ENCODE measurements around the gene IFNA8.

Gene IFNA8

DNA sequence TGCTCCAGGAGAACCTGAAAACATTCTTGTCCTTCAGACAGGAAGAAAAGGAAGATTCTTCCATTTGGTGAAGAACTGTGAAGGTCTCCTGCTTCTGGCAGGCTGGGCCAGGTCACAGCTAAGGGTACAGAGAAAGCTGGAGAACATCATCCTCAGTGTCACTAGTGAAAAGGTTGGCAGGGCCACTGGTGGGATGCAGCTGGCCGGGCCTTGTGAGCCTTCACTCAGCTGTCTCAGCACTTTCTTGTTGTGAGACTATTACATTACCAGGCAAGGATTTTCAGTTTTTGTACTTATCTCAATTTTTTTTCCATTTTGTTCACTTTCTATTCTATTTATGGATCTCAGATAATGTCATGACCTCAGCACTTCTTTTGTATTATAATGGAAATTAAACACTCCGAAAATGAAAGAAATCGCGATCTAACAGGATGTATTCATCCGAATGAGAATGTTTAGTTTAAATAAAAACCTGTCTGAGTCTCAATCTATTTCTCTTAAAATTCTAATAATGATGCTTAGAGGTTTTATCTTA is 9.9 kb upstream of the IFNA8 start:
- Histone ChIP-seq H3K27ac (ENCODE audit: low read depth, low read length, severe bottlenecking) (no peak overlapping the region), H3K4me1 (ENCODE audit: control insufficient read depth, insufficient read depth, low read length, poor library complexity, severe bottlenecking) (peaks cover 6% of the 10 kb centered on the region), H3K4me3 (ENCODE audit: extremely low read depth, insufficient read depth, low read length, poor library complexity, severe bottlenecking) (no peak overlapping the region), H3K36me3 (ENCODE audit: control insufficient read depth, insufficient read depth, low read length) (no peaks in the 10 kb centered on the region), H3K9me3 (ENCODE audit: control insufficient read depth, low read length) (no peaks in the 10 kb centered on the region)
- 88 to 93% methylated on average over 1 of the region's 5 CpGs for WGBS, 2 experiments (ENCODE audit: insufficient coverage in 2 of 2)

- Histone ChIP-seq H3K9me3 (ENCODE audit: control insufficient read depth, low read length) (no peaks in the 10 kb centered on the region), H3K4me1 (ENCODE audit: control insufficient read depth, insufficient read depth, low read length, poor library complexity, severe bottlenecking) (peaks cover 6% of the 10 kb centered on the region), H3K27ac (ENCODE audit: low read depth, low read length, severe bottlenecking) (no peak overlapping the region), H3K4me3 (ENCODE audit: extremely low read depth, insufficient read depth, low read length, poor library complexity, severe bottlenecking) (no peak overlapping the region), H3K36me3 (ENCODE audit: control insufficient read depth, insufficient read depth, low read length) (no peaks in the 10 kb centered on the region)
- WGBS, 2 experiments (ENCODE audit: insufficient coverage in 2 of 2) = 60 to 84% methylated on average over 1 to 3 of the region's 3 CpGs
Observed at GRCh38 chr9:21399956-21400355, 9.0 kb upstream of the IFNA8 start.

GRCh38 chr9:21402386-21403251 is 6.3 kb upstream of the IFNA8 start:
- 2% methylated on average over 45 to 48 of the region's 53 CpGs for WGBS, 2 experiments (ENCODE audit: insufficient coverage in 2 of 2)
- H3K27ac ChIP-seq (ENCODE audit: low read depth, low read length, severe bottlenecking) = no peak overlapping the region
- peaks cover 6% of the 10 kb centered on the region for H3K4me1 ChIP-seq (ENCODE audit: control insufficient read depth, insufficient read depth, low read length, poor library complexity, severe bottlenecking)
- no peaks in the 10 kb centered on the region for H3K36me3 ChIP-seq (ENCODE audit: control insufficient read depth, insufficient read depth, low read length)
- H3K4me3 ChIP-seq (ENCODE audit: extremely low read depth, insufficient read depth, low read length, poor library complexity, severe bottlenecking) = peak overlapping the region; percentile 41
- no peaks in the 10 kb centered on the region for H3K9me3 ChIP-seq (ENCODE audit: control insufficient read depth, low read length)

DNA sequence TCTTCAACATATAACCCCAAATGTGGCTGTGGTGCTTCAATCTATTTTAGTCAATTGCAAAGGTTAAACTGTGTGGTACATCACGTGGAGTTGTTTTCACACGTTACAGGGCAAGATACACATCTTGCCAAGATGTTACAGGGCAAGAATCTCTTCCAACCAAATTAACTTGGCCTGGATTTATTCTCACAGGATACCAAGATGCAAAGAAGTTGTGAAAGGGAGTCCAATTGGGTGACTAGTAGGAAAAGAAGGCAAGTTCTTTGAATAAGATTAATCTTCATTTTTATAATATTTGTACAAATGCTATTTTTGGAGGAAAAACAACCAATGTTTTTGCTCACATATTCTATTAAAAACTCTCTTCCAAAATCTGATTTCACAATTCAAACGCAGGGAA is 4.8 kb upstream of the IFNA8 start:
- Histone ChIP-seq H3K4me3 (ENCODE audit: extremely low read depth, insufficient read depth, low read length, poor library complexity, severe bottlenecking) (no peak overlapping the region), H3K36me3 (ENCODE audit: control insufficient read depth, insufficient read depth, low read length) (no peaks in the 10 kb centered on the region), H3K9me3 (ENCODE audit: control insufficient read depth, low read length) (no peaks in the 10 kb centered on the region), H3K27ac (ENCODE audit: low read depth, low read length, severe bottlenecking) (no peak overlapping the region), H3K4me1 (ENCODE audit: control insufficient read depth, insufficient read depth, low read length, poor library complexity, severe bottlenecking) (peaks cover 6% of the 10 kb centered on the region)
- WGBS, 2 experiments (ENCODE audit: insufficient coverage in 2 of 2) = 82 to 100% methylated on average over 2 to 3 of the region's 3 CpGs

GRCh38 chr9:21412107-21412506 is 3.2 kb downstream of the IFNA8 start:
- H3K4me3 ChIP-seq (ENCODE audit: extremely low read depth, insufficient read depth, low read length, poor library complexity, severe bottlenecking) = no peak overlapping the region
- H3K27ac ChIP-seq (ENCODE audit: low read depth, low read length, severe bottlenecking) = no peak overlapping the region
- no peaks in the 10 kb centered on the region for H3K36me3 ChIP-seq (ENCODE audit: control insufficient read depth, insufficient read depth, low read length)
- no peaks in the 10 kb centered on the region for H3K9me3 ChIP-seq (ENCODE audit: control insufficient read depth, low read length)
- H3K4me1 ChIP-seq (ENCODE audit: control insufficient read depth, insufficient read depth, low read length, poor library complexity, severe bottlenecking) = peaks cover 3% of the 10 kb centered on the region

GRCh38 chr9:21413151-21413550 is 4.2 kb downstream of the IFNA8 start:
- Histone ChIP-seq H3K27ac (ENCODE audit: low read depth, low read length, severe bottlenecking) (no peak overlapping the region), H3K36me3 (ENCODE audit: control insufficient read depth, insufficient read depth, low read length) (no peaks in the 10 kb centered on the region), H3K4me1 (ENCODE audit: control insufficient read depth, insufficient read depth, low read length, poor library complexity, severe bottlenecking) (peaks cover 3% of the 10 kb centered on the region), H3K9me3 (ENCODE audit: control insufficient read depth, low read length) (no peaks in the 10 kb centered on the region), H3K4me3 (ENCODE audit: extremely low read depth, insufficient read depth, low read length, poor library complexity, severe bottlenecking) (no peak overlapping the region)
- whole genome bisulfite sequencing, 2 experiments (ENCODE audit: insufficient coverage in 2 of 2) = 55 to 80% methylated on average over 1 to 2 of the region's 4 CpGs

GRCh38 chr9:21413624-21414023 is 4.7 kb downstream of the IFNA8 start:
- Histone ChIP-seq H3K4me1 (ENCODE audit: control insufficient read depth, insufficient read depth, low read length, poor library complexity, severe bottlenecking) (peaks cover 3% of the 10 kb centered on the region), H3K9me3 (ENCODE audit: control insufficient read depth, low read length) (no peaks in the 10 kb centered on the region), H3K4me3 (ENCODE audit: extremely low read depth, insufficient read depth, low read length, poor library complexity, severe bottlenecking) (no peak overlapping the region), H3K36me3 (ENCODE audit: control insufficient read depth, insufficient read depth, low read length) (no peaks in the 10 kb centered on the region), H3K27ac (ENCODE audit: low read depth, low read length, severe bottlenecking) (no peak overlapping the region)
- WGBS, 2 experiments (ENCODE audit: insufficient coverage in 2 of 2) = 78 to 85% methylated on average over 3 to 4 of the region's 5 CpGs

- Histone ChIP-seq H3K9me3 (ENCODE audit: control insufficient read depth, low read length) (no peaks in the 10 kb centered on the region), H3K36me3 (ENCODE audit: control insufficient read depth, insufficient read depth, low read length) (no peaks in the 10 kb centered on the region), H3K4me1 (ENCODE audit: control insufficient read depth, insufficient read depth, low read length, poor library complexity, severe bottlenecking) (peaks cover 3% of the 10 kb centered on the region), H3K27ac (ENCODE audit: low read depth, low read length, severe bottlenecking) (no peak overlapping the region), H3K4me3 (ENCODE audit: extremely low read depth, insufficient read depth, low read length, poor library complexity, severe bottlenecking) (no peak overlapping the region)
- 95 to 100% methylated on average over 2 of the region's 2 CpGs for WGBS, 2 experiments (ENCODE audit: insufficient coverage in 2 of 2)
Observed at GRCh38 chr9:21414220-21414940, 5.5 kb downstream of the IFNA8 start.

DNA sequence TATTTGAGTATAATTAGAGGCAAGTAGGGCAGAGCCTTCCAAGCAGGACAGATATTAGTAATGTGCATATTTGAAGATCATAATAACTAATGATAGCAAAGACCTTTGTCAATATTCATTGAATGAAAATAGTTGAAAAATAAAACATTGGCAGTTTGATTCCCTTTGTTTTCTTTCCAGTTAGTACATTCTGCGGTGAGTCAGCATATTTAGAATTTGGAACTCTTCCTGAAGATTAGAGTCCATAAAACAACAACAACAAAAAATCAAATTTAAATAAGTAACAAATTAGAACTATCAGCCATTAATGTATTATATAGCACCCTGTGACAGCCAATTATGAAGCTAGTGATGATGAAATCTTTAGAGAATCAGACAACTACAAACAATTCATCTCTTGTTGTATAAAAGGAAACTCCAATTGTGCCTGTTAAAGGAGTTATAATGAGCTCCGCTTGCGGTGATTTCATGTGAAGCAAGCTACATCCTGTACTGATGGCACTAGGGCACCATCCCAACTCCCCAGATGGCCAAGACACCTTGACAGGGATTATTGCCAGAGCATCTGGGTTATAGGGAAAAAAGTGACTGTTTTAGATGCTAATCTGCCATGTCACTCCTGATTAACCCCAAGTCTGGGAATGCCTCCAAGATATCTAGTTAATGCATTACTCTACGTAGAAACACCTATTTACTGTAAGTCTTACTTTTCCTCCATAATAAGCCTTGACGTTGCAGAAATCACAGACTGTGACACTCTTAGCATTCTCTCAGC is 6.8 kb downstream of the IFNA8 start:
- WGBS, 2 experiments (ENCODE audit: insufficient coverage in 2 of 2) = 95 to 96% methylated on average over 4 of the region's 5 CpGs
- H3K36me3 ChIP-seq (ENCODE audit: control insufficient read depth, insufficient read depth, low read length) = no peaks in the 10 kb centered on the region
- H3K4me1 ChIP-seq (ENCODE audit: control insufficient read depth, insufficient read depth, low read length, poor library complexity, severe bottlenecking) = peaks cover 3% of the 10 kb centered on the region
- no peaks in the 10 kb centered on the region for H3K9me3 ChIP-seq (ENCODE audit: control insufficient read depth, low read length)
- H3K4me3 ChIP-seq (ENCODE audit: extremely low read depth, insufficient read depth, low read length, poor library complexity, severe bottlenecking) = no peak overlapping the region
- H3K27ac ChIP-seq (ENCODE audit: low read depth, low read length, severe bottlenecking) = no peak overlapping the region

GRCh38 chr9:21428235-21428634 is 19.3 kb downstream of the IFNA8 start:
- Histone ChIP-seq H3K4me3 (ENCODE audit: extremely low read depth, insufficient read depth, low read length, poor library complexity, severe bottlenecking) (no peak overlapping the region), H3K36me3 (ENCODE audit: control insufficient read depth, insufficient read depth, low read length) (no peaks in the 10 kb centered on the region), H3K4me1 (ENCODE audit: control insufficient read depth, insufficient read depth, low read length, poor library complexity, severe bottlenecking) (no peaks in the 10 kb centered on the region), H3K27ac (ENCODE audit: low read depth, low read length, severe bottlenecking) (no peak overlapping the region), H3K9me3 (ENCODE audit: control insufficient read depth, low read length) (no peaks in the 10 kb centered on the region)
- no CpG with 5 or more reads among the region's 1 CpG for WGBS, 2 experiments (ENCODE audit: insufficient coverage in 2 of 2)

Data from mesodermal cell (in vitro differentiated cells).